Ishikawa (cell line): Measurements from ENCODE around the gene TMEM183A.

Experiments
- CEBPB ChIP-seq: IDR thresholded peaks from 2 replicates; pipeline ENCODE4 v1.6.1; 2012
- CREB1 ChIP-seq: IDR thresholded peaks from 2 replicates; pipeline ENCODE4 v1.6.1; 2012; ENCODE audit warnings: low read depth
- EGR1 ChIP-seq: IDR thresholded peaks from 2 replicates; pipeline ENCODE4 v1.6.1; 2012
- EP300 ChIP-seq: IDR thresholded peaks from 2 replicates; pipeline ENCODE4 v1.6.1; 2012; ENCODE audit warnings: borderline replicate concordance
- FOXM1 ChIP-seq: IDR thresholded peaks from 2 replicates; pipeline ENCODE4 v1.6.1; 2012; ENCODE audit warnings: low read depth, borderline replicate concordance
- NFIC ChIP-seq: IDR thresholded peaks from 2 replicates; pipeline ENCODE4 v1.6.1; 2012
- RAD21 ChIP-seq: IDR thresholded peaks from 2 replicates; pipeline ENCODE4 v1.6.1; 2012; ENCODE audit warnings: low read depth
- TAF1 ChIP-seq: IDR thresholded peaks from 2 replicates; pipeline ENCODE4 v1.6.1; 2012; ENCODE audit warnings: low read depth, mild to moderate bottlenecking
- TCF12 ChIP-seq: IDR thresholded peaks from 2 replicates; pipeline ENCODE4 v1.6.1; 2012; ENCODE audit warnings: low read depth
- TEAD4 ChIP-seq: IDR thresholded peaks from 2 replicates; pipeline ENCODE4 v1.6.1; 2012
- YY1 ChIP-seq: IDR thresholded peaks from 2 replicates; pipeline ENCODE4 v1.6.1; 2012; ENCODE audit warnings: low read depth
- ZBTB7A ChIP-seq: IDR thresholded peaks from 2 replicates; pipeline ENCODE4 v1.6.1; 2012; ENCODE audit warnings: low read depth
- TF ChIP-seq, protein P1 (sequence below): IDR thresholded peaks from 2 replicates; pipeline ENCODE4 v1.6.1; 2012; ENCODE audit warnings: low read depth, mild to moderate bottlenecking
- TF ChIP-seq, protein P2 (sequence below): IDR thresholded peaks from 2 replicates; pipeline ENCODE4 v1.6.1; 2012
- TF ChIP-seq, protein P3 (sequence below): IDR thresholded peaks from 2 replicates; pipeline ENCODE4 v1.6.1; 2012

The TMEM183A gene

DNA sequence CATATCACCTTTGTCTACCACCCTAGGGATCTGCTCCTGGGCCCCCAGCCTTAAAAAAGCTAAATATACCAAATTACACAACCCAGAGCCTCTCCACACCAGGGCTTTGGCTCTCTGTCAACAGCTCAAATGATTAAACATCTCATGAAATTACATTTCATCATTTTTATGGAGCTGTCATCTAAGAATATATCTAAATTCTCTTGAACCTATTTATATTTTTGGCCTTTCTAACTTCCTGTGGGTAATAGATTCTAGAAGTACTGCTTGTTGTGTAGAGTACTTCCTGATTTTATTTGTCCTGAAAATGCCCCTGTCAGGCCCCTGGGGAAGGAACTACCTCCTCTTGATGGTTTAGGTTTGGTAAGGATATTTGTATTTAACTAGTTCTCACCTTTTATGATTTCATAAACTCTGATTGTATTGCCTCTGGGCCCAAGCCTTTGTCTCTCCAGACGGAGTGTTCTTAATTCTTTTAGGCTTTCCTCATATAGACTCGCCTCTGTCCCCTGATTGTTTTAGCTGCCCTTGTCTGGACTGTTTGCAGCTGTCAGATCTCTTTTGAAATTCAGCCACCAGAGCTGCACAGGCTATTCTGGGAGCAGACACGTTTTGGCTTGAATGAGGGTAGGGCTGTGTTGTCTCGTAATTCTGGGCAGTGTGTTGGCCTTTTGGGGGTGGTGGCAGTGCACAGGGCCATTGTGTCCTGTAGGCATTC, 62.0 kb downstream of the TMEM183A start:
- no peak for TF ChIP-seq TCF12
- no peak for TF ChIP-seq CREB1
- TF ChIP-seq YY1, result no peak
- TF ChIP-seq, protein P1, sequence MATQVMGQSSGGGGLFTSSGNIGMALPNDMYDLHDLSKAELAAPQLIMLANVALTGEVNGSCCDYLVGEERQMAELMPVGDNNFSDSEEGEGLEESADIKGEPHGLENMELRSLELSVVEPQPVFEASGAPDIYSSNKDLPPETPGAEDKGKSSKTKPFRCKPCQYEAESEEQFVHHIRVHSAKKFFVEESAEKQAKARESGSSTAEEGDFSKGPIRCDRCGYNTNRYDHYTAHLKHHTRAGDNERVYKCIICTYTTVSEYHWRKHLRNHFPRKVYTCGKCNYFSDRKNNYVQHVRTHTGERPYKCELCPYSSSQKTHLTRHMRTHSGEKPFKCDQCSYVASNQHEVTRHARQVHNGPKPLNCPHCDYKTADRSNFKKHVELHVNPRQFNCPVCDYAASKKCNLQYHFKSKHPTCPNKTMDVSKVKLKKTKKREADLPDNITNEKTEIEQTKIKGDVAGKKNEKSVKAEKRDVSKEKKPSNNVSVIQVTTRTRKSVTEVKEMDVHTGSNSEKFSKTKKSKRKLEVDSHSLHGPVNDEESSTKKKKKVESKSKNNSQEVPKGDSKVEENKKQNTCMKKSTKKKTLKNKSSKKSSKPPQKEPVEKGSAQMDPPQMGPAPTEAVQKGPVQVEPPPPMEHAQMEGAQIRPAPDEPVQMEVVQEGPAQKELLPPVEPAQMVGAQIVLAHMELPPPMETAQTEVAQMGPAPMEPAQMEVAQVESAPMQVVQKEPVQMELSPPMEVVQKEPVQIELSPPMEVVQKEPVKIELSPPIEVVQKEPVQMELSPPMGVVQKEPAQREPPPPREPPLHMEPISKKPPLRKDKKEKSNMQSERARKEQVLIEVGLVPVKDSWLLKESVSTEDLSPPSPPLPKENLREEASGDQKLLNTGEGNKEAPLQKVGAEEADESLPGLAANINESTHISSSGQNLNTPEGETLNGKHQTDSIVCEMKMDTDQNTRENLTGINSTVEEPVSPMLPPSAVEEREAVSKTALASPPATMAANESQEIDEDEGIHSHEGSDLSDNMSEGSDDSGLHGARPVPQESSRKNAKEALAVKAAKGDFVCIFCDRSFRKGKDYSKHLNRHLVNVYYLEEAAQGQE, result no peak
- no peak for TF ChIP-seq FOXM1
- TF ChIP-seq, protein P2, sequence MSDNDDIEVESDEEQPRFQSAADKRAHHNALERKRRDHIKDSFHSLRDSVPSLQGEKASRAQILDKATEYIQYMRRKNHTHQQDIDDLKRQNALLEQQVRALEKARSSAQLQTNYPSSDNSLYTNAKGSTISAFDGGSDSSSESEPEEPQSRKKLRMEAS, result no peak
- TF ChIP-seq ZBTB7A, result no peak
- TF ChIP-seq TAF1, result no peak
- TF ChIP-seq, protein P3, sequence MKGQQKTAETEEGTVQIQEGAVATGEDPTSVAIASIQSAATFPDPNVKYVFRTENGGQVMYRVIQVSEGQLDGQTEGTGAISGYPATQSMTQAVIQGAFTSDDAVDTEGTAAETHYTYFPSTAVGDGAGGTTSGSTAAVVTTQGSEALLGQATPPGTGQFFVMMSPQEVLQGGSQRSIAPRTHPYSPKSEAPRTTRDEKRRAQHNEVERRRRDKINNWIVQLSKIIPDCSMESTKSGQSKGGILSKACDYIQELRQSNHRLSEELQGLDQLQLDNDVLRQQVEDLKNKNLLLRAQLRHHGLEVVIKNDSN, result no peak
- TF ChIP-seq RAD21, result no peak
- no peak for TF ChIP-seq EGR1
- TF ChIP-seq TEAD4, result no peak
- TF ChIP-seq EP300, result no peak
- TF ChIP-seq CEBPB, result no peak
- TF ChIP-seq NFIC, result no peak

DNA sequence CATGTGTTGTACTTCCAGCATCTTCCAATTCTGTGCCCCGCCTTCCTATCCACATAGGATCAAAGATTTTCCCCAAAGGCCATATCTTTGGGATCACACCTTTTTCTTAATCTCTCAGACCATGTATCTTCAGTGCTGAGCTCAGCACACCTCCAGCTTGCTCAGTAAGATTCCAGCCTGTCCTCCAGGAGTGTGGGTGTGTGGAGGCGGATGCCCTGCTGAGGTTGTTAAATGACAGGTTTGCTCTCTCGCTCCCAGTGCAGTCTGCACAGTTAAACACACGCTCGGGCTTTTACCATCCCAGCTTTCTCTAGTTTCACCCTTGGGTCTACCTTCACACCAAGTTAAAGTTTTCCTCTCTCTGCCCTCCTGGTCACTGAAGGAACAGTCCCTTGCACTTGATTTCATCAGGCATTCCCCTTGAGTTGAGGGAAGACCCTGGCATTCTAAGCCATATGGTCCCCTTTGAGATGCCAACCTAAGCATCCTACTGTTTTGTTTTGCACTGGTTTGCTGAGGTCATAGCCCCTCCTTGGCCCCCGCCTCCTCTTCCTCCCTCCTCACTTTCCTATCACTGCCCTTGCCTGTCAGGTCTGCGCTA, 64.9 kb downstream of the TMEM183A start:
- TF ChIP-seq EGR1 (no peak), NFIC (no peak), CREB1 (no peak), EP300 (no peak), TAF1 (no peak), RAD21 (no peak), FOXM1 (no peak), ZBTB7A (no peak), YY1 (no peak), CEBPB (no peak), TEAD4 (no peak), TCF12 (no peak)
- TF ChIP-seq, protein P1, result no peak
- TF ChIP-seq, protein P3, result no peak
- TF ChIP-seq, protein P2, result no peak

DNA sequence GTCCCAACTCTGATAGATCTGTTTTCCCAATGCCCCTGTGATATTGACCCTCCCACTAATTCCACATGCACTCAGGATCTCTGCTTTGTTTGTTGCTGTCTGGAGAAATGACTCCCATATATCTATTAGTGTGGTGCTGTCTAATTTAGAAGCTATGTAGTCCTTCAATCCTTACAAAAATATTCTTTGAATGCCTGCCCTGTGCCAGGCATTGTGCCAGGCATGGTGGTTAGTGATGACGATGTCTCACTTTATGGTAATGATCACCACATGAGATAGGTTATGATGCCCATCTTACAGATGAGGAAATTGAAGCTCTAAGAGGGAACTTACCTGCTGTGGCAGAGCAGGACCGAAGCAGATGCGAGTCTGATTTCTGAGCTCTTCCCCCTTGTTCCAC, 65.7 kb downstream of the TMEM183A start:
- no peak for TF ChIP-seq TAF1

DNA sequence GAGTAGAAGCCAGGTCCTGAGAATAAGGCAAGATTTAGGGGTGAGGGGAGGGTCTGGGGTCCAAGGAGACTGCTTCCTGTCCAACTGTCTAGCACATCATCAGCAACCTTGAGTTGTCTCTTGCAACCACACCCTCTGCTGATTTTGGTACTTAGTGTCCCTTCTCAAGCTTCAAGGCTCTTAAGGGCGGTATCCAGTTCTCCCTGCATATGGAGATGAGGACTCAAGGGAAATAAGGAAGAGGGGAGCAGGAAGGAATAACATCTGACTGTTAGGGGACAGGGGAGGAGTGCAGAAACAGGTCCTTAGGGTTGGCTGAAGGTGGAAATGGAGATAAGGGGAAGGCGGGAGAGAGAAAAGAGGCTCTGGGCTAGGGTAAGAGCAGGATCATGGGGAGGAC, 66.3 kb downstream of the TMEM183A start:
- TF ChIP-seq YY1, result no peak
- TF ChIP-seq TEAD4, result no peak
- no peak for TF ChIP-seq TAF1
- no peak for TF ChIP-seq RAD21
- TF ChIP-seq FOXM1, result no peak
- TF ChIP-seq, protein P1, result no peak
- TF ChIP-seq EGR1, result no peak
- TF ChIP-seq, protein P2, result no peak
